Measurements from ENCODE around the gene C20orf204. TPM values are rescaled to one million over a fixed set of nuclear protein-coding genes. Genes with fewer than 3 reads are reported as not detected.

Gene C20orf204
- total and polyA plus RNA-seq, 2 of the 8 experiments (the other 6 are each of a cell fraction or from before 2014, with no cell fraction given) = 0.39 to 0.52 TPM

GRCh38 chr20:64011366-64011779 lies 24.6 kb upstream of the C20orf204 start:
- no peak overlapping the region for H3K14ac ChIP-seq (ENCODE audit: insufficient read length)
- H3K4me2 ChIP-seq (ENCODE audit: insufficient read depth in 1 of 2, low read depth in 2 of 2, low read length in 2 of 2) = no peak overlapping the region
- H3K36me3 ChIP-seq (ENCODE audit: control insufficient read depth in 2 of 4, insufficient read depth in 4 of 4, low read length in 3 of 4) = peaks cover 14 to 38% (median 28%) of the 10 kb centered on the region in 4 experiments; a peak in 7 of 8 replicates
- no peaks in the 10 kb centered on the region for H3K9me3 ChIP-seq (ENCODE audit: insufficient read depth in 2 of 2, low read depth in 1 of 2, low read length in 1 of 2)
- H3K79me2 ChIP-seq (ENCODE audit: control insufficient read depth in 1 of 2, insufficient read depth in 2 of 2, low read length in 2 of 2) = peaks cover 0 to 5% of the 10 kb centered on the region in 2 experiments; a peak in 2 of 4 replicates
- no peak for TF ChIP-seq POLR2AphosphoS5 (IDR thresholded peaks at IDR 0.05; ENCODE audit: low read depth, low read length)
- TF ChIP-seq MAX (IDR thresholded peaks at IDR 0.05) = no peak
- no peak for TF ChIP-seq POLR2A (IDR thresholded peaks at IDR 0.05; ENCODE audit: control extremely low read depth in 1 of 2, low read depth in 2 of 2, low read length in 2 of 2)
- TF ChIP-seq HDAC6 (IDR thresholded peaks at IDR 0.05; ENCODE audit: low read depth, low read length) = no peak
- TF ChIP-seq PHF8 (conservative IDR thresholded peaks at IDR 0.05; ENCODE audit: low read depth, low read length) = no peak
- no peak for TF ChIP-seq MAFK (IDR thresholded peaks at IDR 0.05; ENCODE audit: low read depth, low read length)
- no peak for TF ChIP-seq KDM5A (IDR thresholded peaks at IDR 0.05; ENCODE audit: low read length)
- TF ChIP-seq FOSL1 (IDR thresholded peaks at IDR 0.05; ENCODE audit: insufficient read depth, low read depth, low read length) = no peak
- no peak for TF ChIP-seq SIX5 (IDR thresholded peaks at IDR 0.05; ENCODE audit: low read depth, low read length)
- no peak overlapping the region for H3K4ac ChIP-seq (replicated peaks; ENCODE audit: insufficient read length, low read depth, low read length)
- no peak for DNase-seq (ENCODE audit: low read depth in 1 of 2, low spot score in 2 of 2)
- H3K23ac ChIP-seq (ENCODE audit: insufficient read length) = no peak overlapping the region
- H3K4me3 ChIP-seq (ENCODE audit: extremely low read depth in 1 of 4, insufficient read depth in 2 of 4, low read depth in 3 of 4, low read length in 4 of 4) = no peak overlapping the region
- H4K8ac ChIP-seq (ENCODE audit: extremely low read depth, insufficient read depth, low read length) = no peak overlapping the region
- H2BK120ac ChIP-seq (replicated peaks; ENCODE audit: low read depth, low read length) = no peak overlapping the region
- H2BK5ac ChIP-seq (ENCODE audit: low read depth, low read length) = no peak overlapping the region
- peaks cover 6% of the 10 kb centered on the region; the same call in 1 of the 2 replicates for H3K79me1 ChIP-seq (ENCODE audit: low read depth, low read length)
- H3K18ac ChIP-seq (ENCODE audit: extremely low read depth, low read length) = no peak overlapping the region
- CTCF ChIA-PET (ENCODE audit: partially characterized antibody) = interaction anchor here (0.7 to 1.0 kb wide), 2 partner anchors 9 to 59 kb away, joined by 3 to 4 read pairs; no protein-coding TSS in a partner anchor
- 94% methylated on average over 16 of the region's 16 CpGs; no CpG with 5 or more reads in 1 of the 2 experiments for WGBS, 2 experiments (ENCODE audit: extremely low coverage in 1 of 2, insufficient coverage in 1 of 2, insufficient read length in 1 of 2, insufficient replicate concordance in 2 of 2, low coverage in 1 of 2, low lambda C conversion rate in 2 of 2, missing lambda C conversion rate in 1 of 2)
- no peak overlapping the region for H4K5ac ChIP-seq (ENCODE audit: insufficient read length, low read depth, low read length)
- no peaks in the 10 kb centered on the region for H3K4me1 ChIP-seq (replicated peaks in 1 of 4; ENCODE audit: control insufficient read depth in 3 of 4, insufficient read depth in 4 of 4, low read length in 3 of 4)
- no peak overlapping the region for H2AFZ ChIP-seq (ENCODE audit: low read length)
- H4K20me1 ChIP-seq (replicated peaks in 1 of 2; ENCODE audit: control insufficient read depth in 1 of 2, insufficient read depth in 2 of 2, low read length in 2 of 2) = peaks cover 4 to 8% of the 10 kb centered on the region in 2 experiments
- H2AK5ac ChIP-seq (ENCODE audit: low read depth, low read length) = no peak overlapping the region
- FAIRE-seq = no peak
- POLR2A ChIA-PET (ENCODE audit: partially characterized antibody) = no interaction called here
- H3K27me3 ChIP-seq (replicated peaks in 1 of 4; ENCODE audit: control insufficient read depth in 3 of 4, extremely low read depth in 1 of 4, insufficient read depth in 3 of 4, low read length in 3 of 4) = no peaks in the 10 kb centered on the region
- no peak overlapping the region for H3K27ac ChIP-seq (ENCODE audit: low read depth, low read length)
- H3K56ac ChIP-seq (replicated peaks; ENCODE audit: insufficient read length, low read depth, low read length) = no peak overlapping the region
- no peak overlapping the region for H2BK12ac ChIP-seq (ENCODE audit: low read depth, low read length)
- no peaks in the 10 kb centered on the region for H3K23me2 ChIP-seq (ENCODE audit: low read depth, low read length)
- no peak overlapping the region for H2BK20ac ChIP-seq (ENCODE audit: low read length)
- H4K91ac ChIP-seq (replicated peaks; ENCODE audit: insufficient read length, low read length) = no peak overlapping the region
- no peak overlapping the region for H2BK15ac ChIP-seq (ENCODE audit: low read length)
- H3K9ac ChIP-seq (replicated peaks in 1 of 4; ENCODE audit: extremely low read depth in 1 of 4, low read depth in 3 of 4, low read length in 3 of 4) = no peak overlapping the region
